ENCODE data around the gene SERTAD4.
"Not testable (repeated sequence)": the region's sequence is repeated elsewhere in the genome, so short reads cannot be mapped to it uniquely, and the experiment has no call there.

The SERTAD4 gene

DNA sequence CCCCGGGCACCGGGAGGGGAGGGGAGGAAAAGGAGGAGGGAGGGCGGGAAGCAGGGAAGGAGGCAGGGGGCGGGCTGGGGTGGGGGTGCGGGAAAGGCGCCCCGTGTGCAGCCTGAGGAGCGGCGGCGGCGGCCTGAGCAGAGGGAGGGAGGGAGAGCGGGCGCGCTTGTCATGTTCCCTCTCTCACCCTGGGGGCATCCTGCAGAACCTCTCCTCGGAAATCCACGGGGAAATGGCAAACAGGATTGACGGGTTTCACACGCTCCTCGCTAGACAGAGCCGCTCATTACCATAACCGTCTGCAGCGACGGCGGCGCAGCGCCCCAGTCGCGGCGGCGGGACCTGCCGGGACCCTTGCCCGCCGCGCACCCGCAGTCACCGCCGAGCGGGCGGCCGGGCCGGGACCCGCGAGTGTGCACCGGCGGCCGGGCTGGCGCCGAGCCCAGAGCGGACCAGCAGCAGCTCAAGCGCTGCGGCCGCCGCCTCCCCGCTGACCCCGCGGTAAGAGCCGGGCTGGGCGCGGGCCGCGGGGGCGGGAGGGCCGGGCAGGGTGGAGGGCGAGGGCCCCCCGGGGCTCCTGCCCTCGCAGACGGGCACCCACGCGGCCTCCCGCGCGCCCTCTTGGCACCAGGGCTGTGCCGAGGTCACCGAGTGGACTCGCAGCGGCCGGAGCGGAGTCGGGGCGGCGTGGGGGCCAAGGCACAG lies at the start of gene SERTAD4:
SERTAD4 (plus strand) TSS at position 286 of the 705 bp plus-strand sequence. CDS start 5,165 bp downstream, outside the sequence.
- DNase-seq = no peak

DNA sequence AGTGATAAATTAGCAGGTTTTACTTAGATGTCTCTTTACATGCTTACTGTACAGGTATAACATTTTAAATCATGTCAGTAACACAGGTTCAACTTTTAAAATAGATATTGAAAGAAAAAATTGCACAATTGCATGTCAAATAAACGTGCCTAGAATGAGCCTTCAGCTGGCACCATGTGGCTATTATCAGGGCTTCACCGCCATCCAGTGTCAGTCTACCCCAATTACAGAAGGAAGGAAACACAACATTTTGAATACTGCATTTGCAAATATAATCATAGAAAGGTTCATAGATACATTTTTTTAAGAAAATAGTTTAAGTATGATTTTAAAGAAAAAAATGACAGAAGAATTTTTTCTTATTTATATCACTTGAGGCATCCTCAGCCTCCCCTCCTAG lies 47.5 kb upstream of the SERTAD4 start:
- DNase-seq = no peak

DNA sequence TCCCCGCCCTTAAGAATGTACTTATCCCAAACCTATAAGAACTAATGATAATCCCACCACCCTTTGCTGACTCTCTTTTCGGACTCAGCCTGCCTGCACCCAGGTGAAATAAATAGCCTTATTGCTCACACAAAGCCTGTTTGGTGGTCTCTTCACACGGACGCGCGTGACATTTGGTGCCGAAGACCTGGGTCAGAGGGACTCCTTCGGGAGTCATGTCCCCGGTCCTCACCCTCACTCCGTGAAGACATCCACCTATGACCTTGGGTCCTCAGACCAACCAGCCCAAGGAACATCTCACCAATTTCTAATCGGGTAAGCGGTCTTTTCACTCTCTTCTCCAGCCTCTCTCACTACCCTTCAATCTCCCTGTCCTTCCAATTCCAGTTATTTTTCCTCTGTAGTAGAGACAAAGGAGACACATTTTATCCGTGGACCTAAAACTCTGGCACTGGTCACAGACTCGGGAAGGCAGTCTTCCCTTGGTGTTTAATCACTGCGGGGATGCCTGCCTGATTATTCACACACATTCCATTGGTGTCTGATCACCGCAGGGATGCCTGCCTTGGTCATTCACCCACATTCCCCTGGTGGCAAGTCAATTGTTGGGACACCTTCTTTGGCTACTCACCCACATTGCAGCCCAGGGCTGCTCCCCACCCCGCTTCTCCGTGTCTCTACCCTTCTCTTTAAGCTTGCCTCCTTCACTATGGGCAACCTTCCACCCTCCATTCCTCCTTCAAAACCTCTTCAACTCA lies 44.6 kb upstream of the SERTAD4 start:
- not testable (repeated sequence) for DNase-seq

DNA sequence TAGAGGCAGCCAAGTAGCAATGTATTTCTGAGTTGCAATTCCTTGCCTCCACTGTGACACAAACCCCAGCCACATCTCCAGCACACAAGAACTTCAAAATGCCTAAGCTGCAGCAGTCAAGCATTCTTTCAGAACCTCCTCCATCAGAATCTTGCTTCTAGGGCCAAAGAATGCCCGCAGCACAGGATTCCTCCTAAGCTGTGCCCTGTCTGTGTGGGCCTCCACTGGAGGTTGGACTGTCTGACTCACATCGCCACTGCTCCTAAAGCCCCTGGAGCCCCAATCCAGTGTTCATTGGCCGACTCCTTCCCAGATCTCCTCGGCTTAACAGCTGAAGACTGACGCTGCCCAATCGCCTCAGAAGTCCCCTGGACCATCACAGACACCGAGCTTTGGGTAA lies 43.2 kb upstream of the SERTAD4 start:
- no peak for DNase-seq

DNA sequence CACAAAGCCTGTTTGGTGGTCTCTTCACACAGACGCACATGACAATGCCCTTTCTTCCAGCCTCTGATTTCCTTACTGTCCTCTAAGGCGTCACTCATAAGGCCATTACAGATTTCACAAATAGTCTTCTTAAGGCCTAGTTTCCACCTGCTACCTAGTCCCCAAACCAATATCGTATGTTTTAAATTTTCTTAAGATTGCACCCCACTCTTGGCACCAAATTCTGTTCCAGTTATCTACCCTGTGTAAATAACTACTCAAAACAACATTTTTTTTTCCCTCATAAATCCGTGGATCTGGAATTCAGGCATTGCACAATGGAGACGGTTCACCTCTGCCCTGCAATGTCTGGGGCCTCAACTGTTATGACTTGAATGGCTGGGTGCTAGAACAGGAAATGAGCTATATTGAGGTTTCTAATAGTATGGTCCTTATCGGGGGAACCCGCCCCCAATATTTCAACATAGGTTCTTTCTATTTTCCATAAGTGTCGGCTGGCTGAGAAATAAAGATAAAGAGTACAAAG lies 36.9 kb upstream of the SERTAD4 start:
- DNase-seq = no peak

DNA sequence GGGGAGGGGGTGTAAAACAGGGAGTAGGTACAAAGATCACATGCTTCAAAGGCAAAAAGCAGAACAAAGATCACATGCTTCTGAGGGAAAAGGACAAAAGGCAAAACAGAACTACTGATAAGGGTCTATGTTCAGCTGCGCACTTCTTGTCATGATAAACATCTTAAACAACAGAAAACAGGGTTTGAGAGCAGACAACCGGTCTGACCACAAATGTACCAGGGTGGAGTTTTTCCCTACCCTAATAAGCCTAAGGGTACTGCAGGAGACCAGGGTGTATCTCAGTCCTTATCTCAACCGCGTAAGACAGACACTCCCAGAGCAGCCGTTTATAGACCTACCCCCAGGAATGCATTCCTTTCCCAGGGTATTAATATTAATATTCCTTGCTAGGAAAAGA lies 36.3 kb upstream of the SERTAD4 start:
- DNase-seq = not testable (repeated sequence)

DNA sequence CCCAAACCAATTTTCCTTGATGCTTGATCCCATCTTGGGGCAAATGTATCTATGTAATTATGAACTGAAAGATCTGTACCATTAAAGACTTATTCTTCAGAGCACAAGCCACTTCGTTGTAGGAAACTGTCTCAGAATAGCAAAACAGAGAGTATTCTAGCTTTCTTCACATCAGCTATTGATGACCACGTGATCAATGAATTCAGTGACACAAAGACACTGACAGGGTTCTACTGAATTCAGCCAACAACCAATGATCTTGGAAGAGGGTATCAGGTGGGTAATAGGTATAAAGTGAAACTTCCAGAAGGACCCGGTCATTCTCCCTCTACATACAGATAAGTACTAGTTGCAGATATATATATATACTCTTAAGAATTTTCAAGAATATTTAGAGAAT lies 33.8 kb upstream of the SERTAD4 start:
- DNase-seq = no peak

DNA sequence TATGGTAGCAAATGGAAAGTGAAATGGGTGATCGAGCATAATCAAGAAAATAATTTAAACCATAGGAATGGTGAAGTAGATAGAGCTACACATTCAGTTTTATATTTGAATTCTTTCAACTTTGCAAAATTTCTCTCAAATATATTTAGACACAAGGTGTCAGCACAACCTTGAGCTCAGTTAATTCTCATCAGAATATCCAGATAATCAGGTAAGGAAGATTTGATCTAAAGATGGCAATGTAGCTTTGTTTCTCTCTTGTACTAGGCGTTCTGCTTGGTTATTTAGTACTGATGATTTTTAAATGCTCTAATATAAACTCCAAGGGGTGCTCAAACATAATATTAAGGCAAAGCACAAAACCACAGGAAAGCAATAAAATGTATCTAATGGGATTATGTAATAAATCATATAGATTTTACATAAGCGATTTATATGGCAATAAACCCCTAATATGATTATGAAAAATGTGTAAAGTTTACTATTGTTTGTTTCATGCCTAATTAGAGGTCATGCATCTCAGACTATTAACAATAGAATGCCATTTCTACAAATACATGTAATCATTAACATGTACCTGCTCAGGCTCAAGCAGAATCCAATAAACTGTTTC lies 32.4 kb upstream of the SERTAD4 start:
- DNase-seq = no peak

DNA sequence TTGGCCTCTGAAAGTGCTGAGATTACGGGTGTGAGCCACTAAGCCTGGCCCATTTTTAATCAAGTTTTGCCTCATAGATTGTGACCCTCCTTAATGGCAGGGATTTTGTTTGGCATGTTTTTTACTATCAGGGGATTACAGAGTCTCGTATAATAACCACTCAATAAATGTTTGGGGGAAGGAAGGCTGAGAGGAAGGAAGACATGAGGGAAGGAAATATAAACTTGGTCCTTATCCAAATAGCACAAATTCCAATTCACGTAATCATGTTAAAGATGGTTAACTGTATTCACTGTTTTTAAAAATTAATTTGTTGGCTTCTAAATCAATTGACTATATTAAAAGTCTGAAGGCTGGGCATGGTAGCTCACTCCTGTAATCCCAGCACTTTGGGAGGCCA lies 30.9 kb upstream of the SERTAD4 start:
- DNase-seq = no peak

DNA sequence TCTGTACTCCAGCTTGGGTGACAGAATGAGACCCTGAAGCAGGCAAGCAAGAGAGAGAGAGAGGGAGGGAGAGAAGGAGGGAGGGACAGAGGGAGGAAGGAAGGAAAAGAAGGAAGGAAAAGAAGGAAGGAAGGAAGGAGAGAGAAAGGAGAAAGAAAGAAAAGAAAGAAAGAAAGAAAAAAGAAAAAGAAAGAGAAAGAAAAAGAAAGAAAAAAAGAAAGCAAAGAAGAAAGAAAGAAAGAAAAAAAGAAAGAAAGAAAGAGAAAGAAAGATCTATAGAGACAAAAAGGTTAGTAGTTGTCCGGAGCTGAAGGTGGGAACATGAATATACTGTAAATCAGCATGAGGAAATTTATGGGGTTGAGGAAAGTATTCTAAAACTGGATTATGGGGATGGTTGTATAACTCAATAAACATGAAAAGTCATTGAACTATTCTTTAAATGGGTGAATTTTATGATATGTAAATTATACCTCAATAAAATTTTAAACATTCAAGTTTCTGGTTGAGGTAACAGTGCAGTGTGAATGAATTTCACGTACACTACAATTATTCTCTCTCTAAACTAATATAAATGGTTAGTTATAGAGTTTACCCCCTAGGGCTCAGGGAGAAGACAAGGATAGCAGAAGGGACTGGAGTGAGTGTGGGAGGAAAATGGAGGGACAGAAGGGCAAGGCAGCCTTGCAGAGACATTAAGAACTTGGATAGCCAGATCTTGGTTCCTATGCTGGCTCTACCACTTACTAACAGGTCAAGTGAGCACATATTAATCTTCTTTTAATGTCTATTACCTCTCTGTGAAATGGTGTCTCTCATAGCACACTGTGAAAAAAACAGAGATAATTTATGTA lies 24.8 kb upstream of the SERTAD4 start:
- no peak for DNase-seq

DNA sequence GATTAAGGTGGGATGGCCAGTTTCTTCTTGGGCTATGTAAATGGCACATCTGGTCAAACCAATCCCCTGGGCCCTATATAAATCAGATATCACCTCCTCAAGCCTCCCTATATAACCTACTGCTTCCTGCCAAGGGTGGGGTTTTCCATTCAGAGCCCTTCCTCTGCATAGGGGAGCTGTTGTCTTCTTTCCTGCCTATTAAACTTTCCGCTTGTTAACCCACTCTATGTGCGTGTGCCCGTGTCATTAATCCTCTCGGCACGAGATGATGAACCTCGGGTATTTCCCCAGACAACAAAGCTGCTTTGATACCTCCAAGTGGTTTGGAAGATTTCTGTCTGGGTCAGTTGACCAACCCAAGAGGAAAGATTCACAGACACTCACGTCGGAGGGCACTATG lies 19.3 kb upstream of the SERTAD4 start:
- no peak for DNase-seq

DNA sequence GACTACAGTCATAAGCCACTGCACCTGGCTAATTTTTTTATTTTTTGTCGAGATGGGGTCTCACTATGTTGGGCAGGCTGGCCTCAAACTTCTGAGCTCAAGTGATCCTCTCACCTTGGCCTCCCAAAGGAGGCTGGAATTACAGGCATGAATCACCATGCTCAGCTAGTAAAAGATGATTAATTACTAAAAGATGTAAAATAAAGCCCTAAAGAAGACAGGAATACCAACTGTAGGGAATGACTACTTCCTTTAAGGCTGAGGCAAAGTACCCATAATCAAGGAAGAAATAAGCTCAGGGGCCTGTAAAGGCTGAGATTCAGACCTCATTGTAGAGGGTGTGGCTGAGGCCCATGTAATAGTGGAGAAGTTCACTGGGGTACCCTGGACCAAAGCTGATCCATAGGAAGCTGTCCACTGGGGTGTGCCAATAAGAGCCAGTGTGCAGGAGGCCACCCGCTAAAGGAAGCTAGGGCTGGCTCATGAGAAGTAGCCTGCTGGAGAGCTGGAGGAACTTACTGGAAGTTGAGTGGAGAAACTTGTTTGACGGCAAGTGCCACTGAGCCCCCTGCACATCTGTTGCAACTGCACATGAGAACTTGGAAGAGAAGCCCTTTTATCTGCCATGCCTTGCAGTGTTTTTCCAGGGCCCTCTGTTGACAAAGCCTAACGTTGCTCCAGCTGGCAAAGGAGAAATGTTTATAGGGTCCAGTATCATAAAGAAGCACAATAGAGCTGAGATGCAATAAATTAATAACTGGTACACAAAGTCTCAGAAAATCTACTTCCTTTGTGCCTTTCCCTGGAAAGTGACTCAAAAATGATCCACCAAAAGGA lies 17.8 kb upstream of the SERTAD4 start:
- no peak for DNase-seq

DNA sequence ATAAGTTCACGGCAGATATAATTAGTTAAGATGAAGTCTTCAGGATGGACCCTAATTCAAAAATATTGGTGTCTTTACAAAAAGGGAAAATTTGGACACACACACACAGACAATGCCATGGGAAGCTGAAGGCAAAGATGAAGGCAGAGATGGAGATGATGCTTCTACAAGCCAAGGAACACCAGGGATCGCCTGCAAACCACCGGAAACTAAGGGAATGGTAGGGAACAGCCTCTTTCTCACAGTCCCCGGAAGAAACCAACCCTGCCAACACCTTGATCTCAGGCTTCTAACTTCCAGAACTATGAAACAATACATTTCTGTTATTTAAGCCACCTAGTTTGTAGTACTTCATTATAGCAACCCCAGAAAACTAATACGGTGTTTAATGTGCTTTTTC lies 15.1 kb upstream of the SERTAD4 start:
- DNase-seq = no peak

DNA sequence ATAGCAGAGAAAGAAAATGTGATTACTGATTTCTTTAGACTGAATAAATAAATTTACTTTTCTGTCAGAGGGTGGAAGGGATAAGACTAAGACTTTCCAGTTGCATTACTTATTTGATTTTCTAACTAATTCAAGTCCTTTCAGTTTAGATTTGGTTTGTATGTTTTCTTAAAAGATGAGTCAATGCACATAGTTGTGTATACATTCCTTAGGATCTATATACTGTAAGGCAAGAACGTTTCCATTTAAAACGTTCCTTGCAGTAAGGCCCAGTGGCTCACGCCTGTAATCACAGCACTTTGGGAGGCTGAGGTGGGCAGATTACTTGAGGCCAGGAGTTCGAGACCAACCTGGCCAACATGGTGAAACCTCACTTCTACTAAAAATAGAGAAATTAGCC lies 14.5 kb upstream of the SERTAD4 start:
- no peak for DNase-seq

DNA sequence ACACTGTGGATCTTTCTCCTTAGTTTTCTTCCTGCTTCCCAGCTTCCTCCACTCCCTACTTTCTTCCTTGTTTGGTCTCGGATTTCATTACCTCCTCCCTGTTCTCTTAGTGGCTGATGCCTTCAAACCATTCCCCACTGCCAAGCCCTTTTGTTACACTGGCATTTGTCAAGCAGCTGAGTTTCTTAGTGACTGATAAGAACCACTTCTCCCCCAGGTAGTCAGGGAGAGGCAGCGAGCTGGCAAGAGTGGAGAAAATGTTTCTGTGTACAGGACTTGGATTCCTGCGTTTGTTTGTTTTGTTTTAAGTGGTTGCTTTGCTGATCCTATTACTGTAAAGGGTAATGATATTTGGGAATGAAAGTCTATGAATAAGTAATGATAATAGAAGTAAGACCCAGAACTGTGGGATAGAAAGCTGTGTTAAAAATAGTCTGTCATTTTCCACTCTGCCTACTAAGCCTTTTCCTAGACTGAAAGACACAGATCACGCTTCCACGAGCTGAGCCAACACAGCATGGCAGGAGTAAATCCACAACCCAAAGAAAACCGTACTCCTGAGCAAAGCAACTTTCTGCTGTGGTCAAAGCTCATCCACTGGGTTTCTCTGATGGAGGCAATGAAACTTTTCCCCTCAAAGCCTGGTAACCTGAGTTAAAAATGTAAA lies 10.1 kb upstream of the SERTAD4 start:
- DNase-seq = no peak

DNA sequence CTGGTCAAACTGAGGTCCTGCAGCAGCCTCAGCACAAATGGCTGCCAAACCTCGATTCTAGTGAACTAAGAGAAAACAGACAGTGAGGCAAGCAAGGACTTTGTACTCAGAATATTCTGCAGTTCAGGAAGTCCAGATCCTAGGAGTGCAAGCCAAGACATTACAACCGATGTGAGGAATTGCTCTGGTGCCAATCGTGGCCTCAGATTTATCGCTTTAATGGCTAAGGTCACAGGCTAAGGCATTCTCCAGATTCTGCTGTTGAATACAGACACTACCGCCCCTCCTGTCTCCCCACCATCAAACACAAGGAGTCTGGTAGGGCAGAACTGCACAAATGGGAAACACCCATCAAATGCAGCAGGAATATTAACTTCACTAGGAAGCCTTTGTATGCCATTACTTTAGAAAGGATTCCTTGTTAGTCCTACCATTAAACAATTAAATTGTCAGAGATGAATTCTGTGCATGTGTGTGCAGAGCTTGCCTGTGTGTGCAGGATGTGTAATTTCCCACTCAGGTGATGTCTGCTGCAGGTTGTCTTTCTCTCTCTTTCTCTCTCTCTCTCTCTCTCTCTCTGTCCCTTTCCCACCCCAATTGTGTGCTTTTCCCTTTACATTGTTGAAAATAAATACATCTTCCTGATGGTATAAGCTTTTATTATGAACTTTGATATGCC lies 9.2 kb upstream of the SERTAD4 start:
- no peak for DNase-seq

DNA sequence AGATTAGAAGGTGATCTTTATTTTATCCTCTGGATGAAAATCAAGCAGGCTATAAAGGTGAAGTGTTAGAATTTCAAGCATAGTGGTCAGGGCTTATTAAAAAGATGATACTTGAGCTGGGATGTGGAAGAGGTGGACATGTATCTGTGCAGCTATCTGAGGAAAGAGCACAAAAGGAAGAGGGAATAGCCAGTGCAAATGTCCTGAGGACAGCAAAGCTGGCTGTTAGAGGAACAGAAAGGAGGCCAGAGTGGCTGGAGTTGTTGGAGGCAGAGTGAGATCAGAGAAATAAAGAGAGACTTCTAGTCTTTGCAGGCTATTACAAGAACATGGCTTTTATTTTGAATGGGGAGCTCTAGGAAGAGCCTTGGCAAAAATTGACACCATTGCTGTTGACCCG lies 4.4 kb upstream of the SERTAD4 start:
- DNase-seq = no peak

DNA sequence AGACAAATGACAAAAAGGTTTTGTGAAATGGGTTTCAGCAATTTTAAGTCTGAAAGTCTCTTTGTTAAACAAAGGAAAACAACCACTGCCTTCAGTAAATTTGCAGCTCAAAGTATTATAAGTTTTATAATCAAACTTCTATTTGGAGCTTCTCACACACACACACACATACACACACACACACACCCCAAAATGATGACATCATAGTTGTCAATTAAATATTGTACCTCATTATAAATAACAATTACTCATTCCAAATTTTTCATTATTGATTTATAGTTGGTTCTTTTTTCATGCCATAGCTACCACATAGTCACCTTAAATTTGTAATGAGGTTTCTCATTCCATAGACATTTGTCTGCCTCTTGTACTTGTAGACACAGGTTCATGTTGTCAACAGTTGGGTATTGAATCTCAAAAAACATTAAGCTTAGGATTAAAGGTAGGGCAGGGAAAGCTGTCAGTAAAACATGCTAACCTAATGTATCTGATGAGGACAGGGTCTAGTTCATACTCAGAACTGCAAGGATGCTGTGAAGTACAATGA lies 2.4 kb upstream of the SERTAD4 start:
- no peak for DNase-seq

DNA sequence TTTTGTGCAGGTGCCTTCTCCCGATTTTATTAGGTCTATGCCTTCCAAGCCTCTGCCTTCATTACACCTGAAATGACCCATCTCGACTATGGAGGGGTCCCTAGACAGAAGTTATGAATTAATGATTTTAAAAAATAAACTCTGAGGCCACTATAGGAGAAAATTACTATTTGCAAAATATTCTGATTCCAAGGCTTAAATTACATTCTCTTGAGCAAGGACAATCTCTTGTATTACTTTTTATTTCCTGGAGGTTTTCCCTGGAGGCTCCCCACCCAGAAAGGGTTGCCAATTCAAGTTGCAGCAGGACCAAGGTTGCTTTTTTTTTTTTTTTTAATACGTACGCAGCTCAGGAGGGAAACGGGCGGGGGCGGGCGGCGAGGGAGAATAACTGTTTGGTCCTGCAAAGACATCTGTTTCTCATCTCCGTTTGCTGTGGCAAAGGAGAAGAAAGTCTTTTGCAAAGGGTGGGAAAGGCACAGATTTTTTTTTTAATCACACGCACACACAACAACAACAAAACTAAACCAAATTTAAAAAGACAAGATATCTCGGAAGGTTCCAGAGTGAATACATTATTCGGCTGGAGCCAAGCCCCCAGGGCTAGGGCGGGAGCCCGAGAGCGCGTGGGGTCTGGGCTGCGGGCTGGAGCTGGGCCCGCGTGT lies 618 bp upstream of the SERTAD4 start:
- DNase-seq = no peak

DNA sequence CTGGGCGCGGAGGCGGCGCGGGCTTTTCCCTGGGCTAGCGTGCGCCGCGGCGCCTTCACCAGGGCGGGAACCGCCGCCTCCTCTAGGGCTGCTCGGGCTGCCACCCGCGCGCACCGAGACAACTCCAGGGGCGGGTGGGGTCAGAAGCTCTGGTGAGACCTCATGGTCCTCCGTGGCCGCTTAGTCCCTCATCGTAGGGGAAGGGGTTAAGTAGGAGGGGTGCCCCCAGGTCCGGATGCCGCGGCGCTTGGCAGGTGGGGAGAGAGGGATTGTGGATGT lies 559 bp downstream of the SERTAD4 start:
- no peak for DNase-seq

Measured in GF-D8 (cell line).